Measurements from ENCODE around the gene ARL15.

The ARL15 gene

DNA sequence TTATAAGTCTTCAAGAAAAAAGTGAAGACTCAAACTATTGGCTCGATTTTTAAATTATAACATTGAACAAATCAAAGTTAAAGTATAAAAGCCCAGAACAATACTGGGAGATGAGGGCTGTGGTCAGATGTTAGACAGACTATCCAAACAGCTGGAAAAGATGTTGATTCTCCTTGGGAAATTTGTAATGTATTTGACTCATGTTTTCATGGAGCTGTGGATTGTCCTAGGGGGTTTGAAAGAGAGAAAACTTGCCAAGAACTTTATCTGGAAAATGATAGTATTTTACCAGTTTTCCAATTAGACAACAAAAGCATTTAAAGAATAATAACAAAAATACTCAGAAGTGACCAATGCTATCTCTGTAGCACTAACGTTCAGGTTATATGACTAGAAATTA, 339.2 kb downstream of the ARL15 start:
- DNase-seq = no peak

DNA sequence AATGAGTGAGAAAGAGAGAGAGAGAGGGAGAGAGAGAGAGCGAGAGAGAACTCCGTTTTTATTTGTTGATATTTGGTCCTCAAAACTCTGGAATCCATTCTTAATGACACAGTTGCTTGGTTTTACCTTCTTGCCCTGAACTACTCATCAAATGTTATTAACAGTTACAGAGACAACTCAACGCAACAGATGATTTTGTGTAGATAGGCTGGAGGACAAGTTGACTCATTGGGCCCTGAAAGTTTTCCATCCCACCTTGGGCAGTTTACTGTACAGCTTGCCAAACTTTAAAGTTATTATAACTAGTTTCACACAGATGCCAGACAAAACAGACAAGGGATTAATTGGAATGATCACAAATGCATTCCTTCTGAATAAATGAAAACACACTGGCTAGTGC, 339.9 kb downstream of the ARL15 start:
- DNase-seq = no peak

DNA sequence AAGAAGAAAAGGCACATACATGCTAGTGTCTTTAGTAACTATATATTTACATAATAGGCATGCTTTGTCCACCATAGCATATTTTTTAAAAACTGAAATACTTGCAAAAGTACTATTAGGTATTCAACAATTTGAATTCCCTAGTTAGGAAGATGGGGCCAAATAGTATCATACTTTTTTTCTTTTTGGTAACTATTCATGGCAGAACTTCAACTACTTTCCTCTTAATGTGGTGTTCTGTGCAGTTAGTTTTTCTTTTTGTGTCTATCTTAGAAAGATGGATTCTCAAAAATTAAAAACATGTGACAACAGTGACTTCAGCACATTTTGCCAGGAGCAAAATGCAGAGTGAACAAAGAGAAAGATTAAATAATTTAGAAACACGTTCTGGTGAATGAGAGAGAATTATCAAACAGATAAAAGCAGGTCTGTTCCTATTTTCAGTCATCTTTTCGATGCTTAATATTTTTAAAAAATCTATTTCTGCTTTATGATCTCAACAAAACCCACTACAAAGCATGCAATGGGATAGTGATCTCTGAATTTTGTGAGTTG, 341.1 kb downstream of the ARL15 start:
- no peak for DNase-seq

DNA sequence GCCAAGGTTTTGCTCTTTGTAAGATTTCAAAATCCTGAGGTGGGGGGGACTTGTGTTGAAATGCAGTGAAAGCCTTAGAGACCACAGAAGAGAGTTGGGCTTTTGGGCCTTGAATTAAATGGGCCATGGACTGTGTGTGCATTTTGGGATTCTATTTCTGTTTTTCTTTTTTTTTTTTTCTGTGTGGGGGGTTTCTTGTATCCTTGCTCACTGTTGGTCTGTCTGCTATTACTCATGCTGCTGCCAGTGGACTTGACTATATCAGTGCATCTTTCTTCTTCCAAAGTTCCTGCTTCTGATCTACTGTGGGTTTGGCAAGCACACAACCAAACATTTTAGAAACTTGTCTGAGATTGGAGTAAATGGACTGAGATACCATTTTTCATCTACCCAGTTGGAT, 344.9 kb downstream of the ARL15 start:
- no peak for DNase-seq

DNA sequence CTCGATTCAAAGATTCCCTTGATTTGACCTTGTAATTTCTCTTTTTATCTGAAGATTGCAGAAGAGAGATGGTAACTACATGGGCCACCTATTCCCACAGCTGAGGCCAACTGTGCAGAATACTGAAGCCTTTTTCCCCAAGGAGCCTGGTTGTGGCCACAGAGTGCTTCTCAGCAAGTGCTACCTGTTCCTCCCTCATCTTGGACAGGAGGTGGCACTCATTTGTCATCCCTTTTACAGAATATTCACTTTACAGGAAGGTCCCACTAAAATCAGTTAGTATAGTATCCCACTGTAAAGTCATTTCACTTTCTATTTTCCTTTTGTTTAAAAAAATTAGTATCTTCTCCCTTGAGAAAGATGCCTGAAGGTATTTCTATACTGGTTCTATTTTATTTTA, 346.4 kb downstream of the ARL15 start:
- DNase-seq = no peak

DNA sequence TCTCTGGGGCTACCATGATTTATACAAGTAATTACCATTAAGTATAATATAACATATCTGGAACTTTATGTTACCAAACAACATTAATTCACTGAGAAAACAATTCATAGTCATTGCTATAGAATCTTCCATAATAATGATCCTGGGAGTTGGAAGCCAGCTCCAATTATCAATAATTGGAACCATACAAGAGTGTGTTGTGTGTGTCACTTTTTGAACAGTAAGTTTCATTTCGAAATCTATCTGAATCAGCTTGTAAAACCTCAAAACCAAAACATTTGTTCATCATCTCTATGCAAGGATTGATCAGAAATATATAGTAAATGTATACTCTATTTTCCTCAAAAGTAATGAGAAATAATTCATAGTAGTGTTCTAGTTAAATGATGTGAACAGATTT, 348.1 kb downstream of the ARL15 start:
- DNase-seq = no peak

DNA sequence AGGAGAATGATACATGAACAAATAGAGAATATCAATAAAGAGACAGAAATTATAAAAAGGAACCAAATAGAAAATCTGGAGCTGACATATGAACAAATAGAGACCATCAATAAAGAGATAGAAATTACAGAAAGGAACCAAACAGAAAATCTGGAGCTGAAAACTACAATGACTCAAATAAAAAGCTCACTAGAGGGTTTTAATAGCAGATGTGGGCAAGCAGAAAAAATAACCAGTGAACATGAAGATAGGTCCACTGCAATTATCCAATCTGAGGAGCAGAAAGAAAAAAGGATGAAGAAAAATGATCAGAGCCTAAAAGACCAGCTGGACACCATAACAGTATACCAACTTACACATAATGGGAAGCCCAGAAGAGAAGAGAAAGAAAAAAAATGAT, 353.7 kb downstream of the ARL15 start:
- no peak for DNase-seq

DNA sequence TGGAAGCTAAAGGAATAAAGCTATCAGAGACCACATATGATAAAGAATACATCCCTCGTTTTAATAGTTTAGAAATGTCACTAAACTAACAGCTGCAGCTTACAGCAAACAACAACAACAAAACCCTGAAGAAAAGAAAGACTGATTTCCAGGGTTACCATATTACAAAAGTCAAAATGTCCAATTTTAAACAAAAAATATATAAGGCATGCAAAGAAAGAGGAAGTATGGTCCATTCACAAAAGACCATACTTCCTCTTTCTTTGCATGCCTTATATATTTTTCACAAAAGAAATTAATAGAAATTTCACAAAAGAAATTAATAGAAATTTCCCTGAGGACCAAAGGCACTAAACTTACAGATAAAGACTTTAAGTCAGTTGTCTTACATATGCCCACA, 354.2 kb downstream of the ARL15 start:
- no peak for DNase-seq

DNA sequence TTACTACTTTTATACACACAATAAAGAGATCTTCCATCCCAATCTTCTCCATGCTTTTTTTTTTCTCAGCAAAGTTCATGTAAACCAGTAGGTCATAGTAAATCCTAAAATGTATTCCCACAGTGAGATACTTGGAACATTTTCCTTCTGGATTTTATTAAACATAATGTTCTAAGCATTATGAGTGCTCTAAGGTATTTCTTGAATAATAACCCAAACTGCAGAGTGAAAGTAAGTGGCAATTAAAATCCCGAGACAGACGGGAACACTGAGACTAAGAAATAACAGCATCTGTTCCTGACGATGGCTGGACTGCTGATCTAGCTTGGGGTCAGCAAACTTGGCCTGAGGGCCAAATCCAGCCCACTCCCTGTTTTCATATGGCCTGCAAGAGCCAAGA, 359.8 kb downstream of the ARL15 start:
- DNase-seq = no peak

DNA sequence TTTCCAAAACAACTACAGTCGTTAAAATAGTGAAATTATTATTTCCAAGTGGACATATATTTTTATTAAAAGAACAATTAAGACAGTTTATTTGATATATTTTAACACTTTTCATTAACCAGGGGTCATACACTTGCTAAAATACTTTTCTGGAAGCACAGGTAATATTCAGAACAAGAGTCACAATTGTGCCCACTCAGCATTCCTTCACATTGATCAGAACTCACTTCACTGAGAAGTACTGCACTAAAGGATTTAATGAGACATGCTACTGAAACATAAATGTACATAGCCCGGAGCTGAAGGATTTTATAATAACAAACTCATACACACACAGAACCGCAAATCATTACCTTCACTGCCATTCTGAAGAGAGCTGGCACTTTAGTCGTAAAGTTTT, 361.8 kb downstream of the ARL15 start:
- no peak for DNase-seq

DNA sequence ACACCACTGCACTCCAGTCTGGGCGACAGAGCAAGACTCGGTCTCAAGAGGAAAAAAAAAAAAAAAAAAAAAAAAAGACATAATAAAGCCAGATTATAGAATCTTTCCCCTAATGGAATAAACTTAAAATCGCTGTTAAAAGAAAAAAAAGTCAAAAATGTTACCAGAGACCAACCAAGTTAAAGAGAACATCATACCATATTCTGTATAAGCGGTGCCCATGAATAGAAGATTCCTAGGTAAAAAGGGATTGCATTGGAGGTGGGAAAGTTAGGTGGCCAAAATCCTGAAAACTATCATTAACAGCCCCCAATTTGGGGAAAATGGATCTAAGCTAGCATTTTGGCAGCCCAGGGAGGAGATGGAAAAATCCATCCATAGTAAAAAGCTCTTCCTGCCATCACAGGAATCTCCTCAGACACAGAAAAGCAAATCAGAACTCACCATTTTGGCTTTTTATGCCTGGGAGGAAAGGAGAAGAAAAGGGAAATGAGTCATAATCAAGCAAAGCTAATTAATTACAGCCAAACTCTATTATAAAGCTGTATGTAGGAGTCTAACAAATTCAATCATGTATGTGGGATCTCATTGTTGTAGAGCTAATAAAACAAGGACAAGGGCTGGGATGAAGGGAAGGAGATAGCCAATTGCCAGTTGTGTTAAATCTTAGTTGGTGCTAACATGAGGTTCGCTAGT, 363.8 kb downstream of the ARL15 start:
- no peak for DNase-seq

DNA sequence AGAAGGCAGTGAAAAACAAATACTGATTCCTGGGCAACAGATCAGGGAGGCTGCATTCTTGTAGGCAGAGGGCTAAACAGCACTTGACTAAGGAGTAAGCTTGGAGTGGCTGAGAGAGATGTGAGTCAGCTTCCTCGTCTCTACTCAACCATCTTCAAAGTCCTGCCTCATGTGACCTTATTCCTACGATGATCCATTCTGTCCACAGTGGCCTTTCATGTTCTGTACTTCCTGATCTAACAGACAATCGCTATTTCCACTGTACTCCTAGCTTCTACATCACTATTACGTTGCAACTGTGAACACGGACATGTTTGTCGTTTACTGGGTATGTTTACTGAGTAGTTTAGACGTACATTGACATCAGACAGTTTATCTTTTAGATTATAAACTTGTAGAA, 365.4 kb downstream of the ARL15 start:
- DNase-seq = no peak

DNA sequence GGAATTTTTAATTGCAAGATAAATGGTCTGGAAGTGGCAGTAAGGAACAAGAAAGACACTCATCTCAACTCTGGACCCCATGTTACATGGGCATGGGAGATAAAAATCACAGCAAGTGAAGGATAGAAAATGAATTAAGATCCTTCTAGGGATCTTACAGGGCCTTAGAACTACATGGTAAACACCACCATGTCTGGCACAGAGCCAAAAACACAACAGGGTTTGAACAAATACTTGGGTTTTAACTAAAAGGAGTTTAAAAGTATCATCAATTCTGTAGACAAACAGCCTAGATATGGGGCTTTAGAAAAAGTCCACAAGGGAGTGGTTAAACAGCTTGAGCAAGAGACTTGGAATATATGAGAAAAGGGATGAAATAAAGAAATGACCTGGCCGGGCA, 366.4 kb downstream of the ARL15 start:
- DNase-seq = no peak

DNA sequence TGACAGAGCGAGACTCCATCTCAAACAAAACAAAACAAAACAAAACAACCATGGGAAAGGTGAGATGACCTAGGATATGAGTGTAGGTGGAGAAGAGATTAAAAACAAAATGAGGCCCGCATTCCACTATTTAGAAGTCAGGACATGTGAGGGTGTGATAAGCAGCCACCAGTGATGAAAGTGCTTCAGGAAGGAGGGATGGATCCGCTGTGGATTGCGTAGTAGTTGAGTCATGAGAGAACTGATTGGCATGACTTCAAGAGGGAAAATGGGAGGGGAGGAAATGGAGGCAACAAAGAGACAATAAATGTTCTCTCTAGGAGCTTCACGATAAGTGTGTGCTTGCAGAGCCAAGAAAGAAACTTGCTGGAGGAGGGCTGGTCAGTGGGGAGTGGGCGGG, 367.6 kb downstream of the ARL15 start:
- no peak for DNase-seq

DNA sequence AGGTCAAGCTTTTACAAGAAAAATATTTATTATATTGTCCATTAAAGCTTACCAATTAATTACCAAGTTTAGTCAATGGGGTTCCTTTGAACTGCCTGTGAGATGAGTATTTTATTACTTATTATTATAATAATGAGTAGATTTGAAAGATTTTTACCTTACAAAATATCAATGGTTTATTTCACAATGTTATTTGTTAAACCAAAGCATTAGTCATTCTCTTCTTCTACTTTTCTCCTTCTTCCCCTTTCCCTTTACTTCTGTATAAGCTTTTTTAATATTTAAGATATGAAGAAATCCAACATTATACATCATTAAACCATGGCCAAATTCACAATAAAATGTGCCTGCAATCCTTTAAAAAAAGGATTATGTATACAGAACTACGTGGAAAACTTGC, 369.5 kb downstream of the ARL15 start:
- no peak for DNase-seq

DNA sequence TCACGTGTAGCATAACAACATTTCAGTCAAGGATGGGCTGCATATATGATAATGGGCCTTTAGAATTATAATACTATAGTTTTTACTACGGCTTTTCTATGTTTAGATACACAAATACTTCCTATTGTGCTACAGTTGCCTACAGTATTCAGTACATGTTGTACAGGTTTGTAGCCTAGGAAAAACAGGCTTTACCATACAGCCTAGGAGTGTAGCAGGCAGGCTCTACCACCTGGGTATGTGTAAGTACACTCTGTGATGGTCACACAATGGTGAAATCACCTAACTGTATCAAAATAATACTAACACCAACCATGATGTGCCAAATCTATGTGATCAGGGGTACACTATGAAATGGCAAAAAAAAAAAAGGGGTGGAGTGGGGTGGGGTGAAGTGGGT, 372.9 kb downstream of the ARL15 start:
- DNase-seq = no peak

DNA sequence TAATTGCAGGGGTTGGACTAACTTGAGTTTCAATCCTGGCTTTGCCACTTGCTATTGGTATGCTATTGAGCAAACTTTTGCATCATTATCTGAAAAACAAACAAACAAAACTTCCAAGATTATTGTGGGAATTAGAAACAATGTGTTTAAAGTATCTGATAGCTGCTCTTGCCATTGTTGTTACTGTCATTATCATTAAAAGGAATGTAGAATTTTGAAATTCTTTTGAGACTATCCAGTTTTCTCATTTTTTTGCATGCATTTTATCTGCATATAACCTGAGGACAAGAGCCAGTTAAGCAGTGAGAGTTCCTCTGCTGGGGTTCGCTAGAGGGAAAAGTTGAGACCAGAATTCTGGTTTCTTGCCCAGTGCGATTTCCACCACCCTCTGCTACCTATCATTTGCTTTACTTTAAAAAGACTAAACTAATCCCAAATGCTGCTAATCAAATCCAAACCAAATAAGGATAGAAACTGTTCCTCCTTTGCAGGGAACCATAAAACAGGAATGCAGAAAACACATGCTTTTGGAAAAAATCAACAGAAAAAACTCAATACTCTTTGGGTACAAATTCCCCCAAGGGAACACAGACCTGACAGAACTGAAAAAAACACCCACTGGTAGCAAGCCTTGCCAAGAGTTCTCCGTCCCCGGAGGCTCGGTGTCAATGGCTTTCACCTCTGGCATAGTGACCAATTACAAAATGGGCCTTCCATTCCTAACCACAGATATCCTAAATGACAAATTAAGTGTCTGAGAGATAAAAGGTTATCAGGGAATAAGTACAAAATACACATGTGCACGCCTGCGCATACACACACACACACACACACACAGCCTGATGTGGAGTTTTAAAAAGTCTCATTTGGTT, 373.7 kb downstream of the ARL15 start:
- no peak for DNase-seq

DNA sequence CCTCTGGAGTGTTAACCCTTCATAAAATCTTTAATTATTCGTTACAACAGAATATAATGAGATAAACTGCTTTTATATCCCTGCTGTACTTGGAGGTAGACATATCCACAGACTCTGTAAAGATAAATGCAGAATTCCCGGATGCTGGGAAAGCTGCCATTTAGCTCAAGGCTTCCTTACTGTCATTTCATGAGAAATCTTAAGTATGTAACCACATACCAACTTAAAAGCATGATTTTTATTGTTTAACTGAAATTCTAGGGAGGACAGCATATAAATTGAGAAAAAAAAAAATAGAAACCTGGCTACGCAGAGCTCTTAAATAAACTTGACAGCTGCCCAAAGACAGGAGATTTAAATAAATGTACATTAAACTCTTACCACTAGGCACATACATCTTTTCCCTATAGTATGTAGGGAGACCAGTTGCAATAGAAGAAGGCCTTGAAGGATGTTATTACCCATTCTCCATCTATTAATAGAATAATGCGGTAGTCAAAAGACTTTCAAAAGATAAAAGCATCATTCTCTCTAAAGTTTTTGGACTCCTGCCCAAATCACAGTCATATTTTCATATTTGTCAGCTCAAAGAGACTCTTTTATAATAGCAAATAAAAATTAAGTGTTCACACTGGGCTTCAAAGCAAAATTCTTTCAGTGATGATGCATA, 376.1 kb downstream of the ARL15 start:
- DNase-seq = no peak

DNA sequence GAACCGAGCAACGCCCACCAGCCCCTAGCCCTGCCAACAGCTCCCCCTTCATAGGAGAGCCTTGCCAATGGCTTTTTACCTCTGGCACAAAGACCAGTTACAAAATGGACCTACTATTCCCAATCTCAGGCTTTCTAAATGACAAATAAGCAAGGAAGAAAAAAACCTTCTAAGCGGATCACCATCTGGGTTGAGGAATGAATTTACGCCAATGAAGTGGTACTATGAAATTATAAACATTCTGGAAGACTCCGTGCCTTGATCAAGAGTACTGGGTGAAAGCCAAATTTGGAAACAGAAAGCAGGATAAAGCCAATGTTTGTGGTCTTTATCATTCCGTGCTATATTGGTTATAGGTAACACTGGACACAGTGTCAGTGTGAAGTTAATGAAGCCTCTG, 378.0 kb downstream of the ARL15 start:
- DNase-seq = no peak

DNA sequence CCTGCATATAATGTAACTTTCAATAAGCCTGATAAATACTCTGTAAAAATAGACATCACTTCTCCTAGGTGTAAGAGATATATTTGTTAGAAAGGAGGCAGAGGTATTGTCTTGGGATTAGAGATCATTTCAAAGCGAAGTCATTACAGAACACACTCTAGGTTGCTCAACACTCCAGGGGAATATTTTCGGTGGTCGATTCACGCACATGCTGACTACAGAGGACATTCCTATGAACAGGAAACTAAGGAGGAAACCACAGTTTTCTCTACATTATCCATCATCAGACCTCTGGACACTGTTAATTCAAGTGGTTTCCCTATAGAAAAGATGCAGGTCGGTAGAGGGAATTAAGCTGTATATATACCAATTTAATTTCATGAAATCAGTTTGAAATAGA, 379.9 kb downstream of the ARL15 start:
- no peak for DNase-seq

DNA sequence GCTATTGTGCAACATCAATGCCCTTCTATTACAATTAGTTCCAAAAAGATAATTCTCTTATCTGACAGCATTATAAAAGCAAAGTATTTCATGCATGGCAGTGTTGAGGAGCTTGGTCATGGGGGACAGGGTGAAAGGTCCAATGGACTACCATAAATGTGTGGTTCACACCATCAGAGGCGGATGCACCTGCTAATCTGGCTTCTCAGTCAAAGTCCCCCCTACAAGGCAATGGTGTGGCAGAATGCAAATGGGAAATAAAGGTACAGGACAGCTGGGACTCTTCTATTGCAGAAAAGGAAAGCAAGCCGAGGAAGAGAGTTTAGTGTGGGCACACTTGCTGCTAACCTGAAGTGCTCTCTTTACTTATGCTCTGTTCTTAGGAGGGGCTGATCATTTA, 380.8 kb downstream of the ARL15 start:
- DNase-seq = no peak

DNA sequence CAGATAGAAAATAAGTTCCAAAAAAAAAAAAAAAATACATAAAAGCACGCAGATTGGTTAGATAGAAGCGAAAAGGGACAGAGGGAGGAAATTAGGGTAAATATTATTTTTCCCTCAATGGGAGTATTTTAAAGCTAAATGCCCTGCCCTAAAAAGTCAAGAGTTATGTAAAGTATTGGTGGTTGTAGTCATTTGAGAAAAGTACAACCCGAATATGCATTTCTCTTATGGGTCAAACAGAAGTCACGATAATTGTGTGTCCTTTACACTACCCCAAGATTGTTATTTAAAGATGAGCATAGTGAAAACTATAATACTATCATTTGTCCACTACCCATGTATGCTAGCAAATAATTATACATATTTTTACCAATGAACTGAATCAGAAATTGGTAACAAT, 381.2 kb downstream of the ARL15 start:
- DNase-seq = no peak

DNA sequence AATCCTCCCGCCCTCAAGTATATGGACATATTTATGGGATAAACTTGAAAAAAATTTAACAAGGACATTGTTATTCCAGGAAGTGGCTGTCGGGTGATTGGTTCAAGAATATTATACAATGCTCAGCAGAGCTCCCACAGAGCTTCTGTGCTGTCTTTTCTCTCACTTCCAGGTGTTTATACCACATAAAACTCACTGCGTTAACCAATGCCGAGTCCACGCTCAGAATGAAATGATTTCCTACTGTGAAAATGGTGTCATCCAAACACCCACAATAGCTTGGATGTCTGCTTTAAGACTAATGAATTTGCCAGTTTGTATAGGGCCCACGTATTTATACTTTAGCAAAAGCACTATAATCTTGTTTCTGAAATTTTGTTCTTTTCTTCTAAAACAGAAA, 381.7 kb downstream of the ARL15 start:
- DNase-seq = no peak

All from activated effector memory CD4-positive, alpha-beta T cell treated with Interleukin-2 at 50 U/mL for 16 hours (primary cell).